ENCODE measurements around the gene FOXP1.

FOXP1 gene

DNA sequence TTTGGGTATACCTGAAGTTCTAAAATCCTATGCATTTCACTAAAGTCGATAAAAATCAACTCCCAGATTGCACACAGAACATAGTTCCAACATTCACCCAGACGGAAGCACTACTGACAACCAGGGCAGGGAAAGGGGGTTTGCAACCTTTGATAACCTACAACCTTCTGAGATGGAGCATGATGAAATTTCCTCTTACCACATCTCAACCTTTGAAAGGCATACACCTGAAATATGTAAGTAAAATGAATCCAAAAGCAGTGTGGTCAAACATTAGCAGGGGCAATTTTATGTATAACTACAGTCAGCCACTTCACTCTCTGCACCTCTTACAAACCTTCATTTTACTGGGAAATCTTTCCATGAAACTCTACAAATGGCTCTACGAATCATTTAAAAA lies 184.1 kb downstream of the FOXP1 start:
- in situ Hi-C loops (cut with HindIII; ENCODE audit: low pct_ligation_motif_present, low sequenced_read_pairs), result no loop called here
- Histone ChIP-seq H3K36me3 (replicated peaks) (no peaks in the 10 kb centered on the region), H3K27ac (no peak overlapping the region), H3K4me3 (ENCODE audit: low read depth, low read length) (no peak overlapping the region), H3K27me3 (replicated peaks) (no peaks in the 10 kb centered on the region)
- no peak for DNase-seq
- TF ChIP-seq, protein P1, sequence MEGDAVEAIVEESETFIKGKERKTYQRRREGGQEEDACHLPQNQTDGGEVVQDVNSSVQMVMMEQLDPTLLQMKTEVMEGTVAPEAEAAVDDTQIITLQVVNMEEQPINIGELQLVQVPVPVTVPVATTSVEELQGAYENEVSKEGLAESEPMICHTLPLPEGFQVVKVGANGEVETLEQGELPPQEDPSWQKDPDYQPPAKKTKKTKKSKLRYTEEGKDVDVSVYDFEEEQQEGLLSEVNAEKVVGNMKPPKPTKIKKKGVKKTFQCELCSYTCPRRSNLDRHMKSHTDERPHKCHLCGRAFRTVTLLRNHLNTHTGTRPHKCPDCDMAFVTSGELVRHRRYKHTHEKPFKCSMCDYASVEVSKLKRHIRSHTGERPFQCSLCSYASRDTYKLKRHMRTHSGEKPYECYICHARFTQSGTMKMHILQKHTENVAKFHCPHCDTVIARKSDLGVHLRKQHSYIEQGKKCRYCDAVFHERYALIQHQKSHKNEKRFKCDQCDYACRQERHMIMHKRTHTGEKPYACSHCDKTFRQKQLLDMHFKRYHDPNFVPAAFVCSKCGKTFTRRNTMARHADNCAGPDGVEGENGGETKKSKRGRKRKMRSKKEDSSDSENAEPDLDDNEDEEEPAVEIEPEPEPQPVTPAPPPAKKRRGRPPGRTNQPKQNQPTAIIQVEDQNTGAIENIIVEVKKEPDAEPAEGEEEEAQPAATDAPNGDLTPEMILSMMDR (IDR thresholded peaks at IDR 0.05; ENCODE audit: low read depth, low read length, missing control alignments), result no peak

DNA sequence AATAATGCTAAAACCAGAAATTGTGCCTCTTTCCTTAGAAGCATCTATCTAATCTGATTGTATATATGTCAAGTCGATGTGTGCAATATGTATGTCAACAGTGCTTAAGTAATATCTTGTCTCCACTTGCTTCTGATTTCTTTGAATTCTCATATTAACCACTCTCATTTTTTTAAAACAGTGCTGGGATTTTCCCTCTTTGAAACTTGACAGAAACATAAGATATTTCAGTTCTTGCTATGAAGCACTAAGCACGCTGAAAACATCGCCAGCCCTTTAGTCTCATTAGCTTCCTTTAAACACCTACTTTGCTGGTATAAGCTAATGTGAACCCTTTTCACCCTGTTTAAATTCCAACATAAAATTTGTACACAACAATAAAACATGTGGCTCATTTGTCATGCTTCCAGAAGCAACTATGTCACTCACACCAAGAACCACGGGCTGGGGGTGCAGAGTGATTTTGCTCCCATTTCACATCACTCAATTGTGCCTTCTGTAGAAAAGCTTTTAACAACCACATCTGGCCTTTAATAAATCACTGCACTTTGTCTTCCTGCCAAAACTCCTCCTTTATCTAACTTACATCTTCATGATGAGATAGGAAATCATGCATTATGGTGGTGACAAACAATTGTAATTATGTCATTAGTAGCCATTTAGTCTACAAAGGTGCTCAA lies 185.2 kb downstream of the FOXP1 start:
- DNase-seq, result no peak
- in situ Hi-C loops (cut with HindIII; ENCODE audit: low pct_ligation_motif_present, low sequenced_read_pairs), result no loop called here
- H3K27me3 ChIP-seq (replicated peaks), result no peaks in the 10 kb centered on the region
- no peak overlapping the region for H3K4me3 ChIP-seq (ENCODE audit: low read depth, low read length)
- TF ChIP-seq, protein P1 (IDR thresholded peaks at IDR 0.05; ENCODE audit: low read depth, low read length, missing control alignments), result no peak
- no peaks in the 10 kb centered on the region for H3K36me3 ChIP-seq (replicated peaks)
- H3K27ac ChIP-seq, result no peak overlapping the region

DNA sequence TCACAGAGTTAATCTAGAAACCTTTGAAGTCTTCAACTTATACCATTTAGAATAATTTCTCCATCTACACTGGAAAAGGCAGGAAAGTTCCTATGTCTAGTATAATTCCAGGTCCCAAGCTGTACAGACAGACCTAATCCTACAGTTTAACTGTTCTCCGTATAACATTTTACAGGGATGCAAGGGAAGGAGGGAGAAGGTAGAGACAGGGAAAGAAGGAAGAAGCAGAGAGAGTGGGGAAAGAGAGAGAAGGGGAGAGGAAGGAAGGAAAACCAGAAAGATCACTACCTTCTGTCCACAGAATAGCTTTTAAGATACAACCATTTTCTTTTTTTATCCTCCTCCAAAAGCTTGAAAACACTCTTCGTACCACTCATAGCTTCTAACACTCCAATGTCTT lies 185.8 kb downstream of the FOXP1 start:
- H3K27me3 ChIP-seq (replicated peaks), result no peaks in the 10 kb centered on the region
- no peak for DNase-seq
- no peak overlapping the region for H3K4me3 ChIP-seq (ENCODE audit: low read depth, low read length)
- TF ChIP-seq, protein P1 (IDR thresholded peaks at IDR 0.05; ENCODE audit: low read depth, low read length, missing control alignments), result no peak
- no peaks in the 10 kb centered on the region for H3K36me3 ChIP-seq (replicated peaks)
- no peak overlapping the region for H3K27ac ChIP-seq
- in situ Hi-C loops (cut with HindIII; ENCODE audit: low pct_ligation_motif_present, low sequenced_read_pairs), result no loop called here

DNA sequence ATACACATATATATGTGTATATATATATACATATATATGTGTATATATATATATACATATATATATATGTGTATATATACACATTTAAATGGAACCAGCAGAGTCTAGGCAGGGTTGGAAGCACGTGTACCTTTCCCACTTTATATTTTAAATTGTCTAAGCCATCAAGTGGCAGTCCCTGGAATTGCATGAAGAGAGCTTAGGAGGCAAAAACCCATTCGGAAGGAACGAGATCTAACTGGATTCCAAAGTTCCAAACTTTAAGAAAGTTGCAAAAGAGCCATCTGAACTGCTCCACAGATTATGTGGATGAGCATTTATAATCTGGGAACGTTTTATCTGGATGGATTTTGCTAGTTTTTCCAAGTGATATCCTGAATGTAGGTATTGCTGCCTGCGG lies 186.5 kb downstream of the FOXP1 start:
- TF ChIP-seq, protein P1 (IDR thresholded peaks at IDR 0.05; ENCODE audit: low read depth, low read length, missing control alignments), result peak; percentile 68
- H3K27ac ChIP-seq, result no peak overlapping the region
- no peaks in the 10 kb centered on the region for H3K36me3 ChIP-seq (replicated peaks)
- no peak for DNase-seq
- H3K27me3 ChIP-seq (replicated peaks), result no peaks in the 10 kb centered on the region
- in situ Hi-C loops (cut with HindIII; ENCODE audit: low pct_ligation_motif_present, low sequenced_read_pairs), result no loop called here
- H3K4me3 ChIP-seq (ENCODE audit: low read depth, low read length), result no peak overlapping the region

DNA sequence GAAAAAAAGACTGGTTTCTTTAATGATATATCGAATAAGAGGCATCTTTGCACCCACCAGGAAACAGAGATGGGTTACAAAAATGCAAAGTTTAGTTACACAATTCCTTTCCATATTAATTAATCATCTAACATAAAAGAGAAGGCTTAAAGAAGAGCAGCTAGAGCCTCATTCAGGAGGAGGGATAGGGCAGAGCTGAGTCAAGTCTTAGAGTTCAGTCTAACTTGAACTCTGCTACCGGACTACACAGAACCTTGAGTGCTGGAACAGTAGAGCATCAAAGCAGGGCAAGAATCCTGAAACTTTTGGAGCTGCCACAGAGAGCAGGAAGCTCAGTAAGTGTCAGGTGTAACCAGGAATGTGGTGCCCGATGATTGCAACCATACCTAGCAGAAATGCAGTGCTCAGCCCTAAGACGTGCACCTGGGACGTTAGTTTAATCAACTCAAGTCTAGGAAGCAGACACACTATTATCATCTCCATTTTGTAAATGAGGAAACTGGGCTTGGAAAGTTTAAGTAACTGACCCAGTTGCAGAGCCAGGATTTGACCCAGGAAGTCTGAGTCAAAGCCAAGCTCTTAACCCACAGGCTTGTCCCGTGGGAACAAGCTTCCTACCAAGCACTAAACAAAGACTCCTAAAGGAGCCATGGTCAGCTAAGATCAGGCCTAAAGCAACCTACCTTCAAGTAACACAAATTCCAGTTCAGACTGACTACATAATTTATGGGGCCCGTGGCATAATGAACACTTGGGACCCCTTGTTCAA lies 187.4 kb downstream of the FOXP1 start:
- Histone ChIP-seq H3K36me3 (replicated peaks) (no peaks in the 10 kb centered on the region), H3K27me3 (replicated peaks) (no peaks in the 10 kb centered on the region), H3K27ac (peak overlapping the region; percentile 51), H3K4me3 (ENCODE audit: low read depth, low read length) (no peak overlapping the region)
- peak; percentile 65 for DNase-seq
- in situ Hi-C loops (cut with HindIII; ENCODE audit: low pct_ligation_motif_present, low sequenced_read_pairs), result no loop called here
- TF ChIP-seq, protein P1 (IDR thresholded peaks at IDR 0.05; ENCODE audit: low read depth, low read length, missing control alignments), result no peak
